IMR-90 (cell line): ENCODE measurements around the gene WEE2. TPM values are rescaled to one million over a fixed set of nuclear protein-coding genes. Genes with fewer than 3 reads are reported as not detected.

ENCODE experiments used
- ATAC-seq: fragments of 200-7000 bp; cut with Tn5 transposase; 2 replicates; pipeline ENCODE4 v1.9.1; 2020; ENCODE audit warnings: low read depth, mild to moderate bottlenecking, moderate library complexity
- Bru-seq: library from RNA; stranded (reverse); fragments of 400-500 nt; gene quantifications from one replicate; lab custom pipeline; 2021; lab: Mats Ljungman, UMichigan
- BruChase-seq, 2 experiments: library from RNA; stranded (reverse); fragments of 400-500 nt; gene quantifications; one replicate each; lab custom pipeline; 2021; lab: Mats Ljungman, UMichigan
- BruUV-seq: library from RNA; stranded (reverse); fragments of 400-500 nt; replicated peaks from 2 replicates; lab custom pipeline; 2021; lab: Mats Ljungman, UMichigan
- CTCF ChIA-PET: fragments of 300-600 bp; formaldehyde crosslinking; extraction: SDS; loops from one replicate; lab custom pipeline; 2021; ENCODE audit warnings: antibody characterized with exemption; lab: Yijun Ruan, JAX
- POLR2A ChIA-PET: fragments of 300-600 bp; sonication (Branson Sonifier 250); formaldehyde crosslinking; loops from one replicate; lab custom pipeline; 2022; ENCODE audit warnings: antibody characterized with exemption; ENCODE audit not compliant: unreplicated experiment; lab: Charles Lee
- DNase-seq: peaks from one replicate; pipeline ENCODE4 v3.0.0; 2013
- H2AFZ ChIP-seq: replicated peaks from 2 replicates; pipeline ENCODE3; 2013; ENCODE audit warnings: low read length, mild to moderate bottlenecking; ENCODE audit not compliant: poor library complexity
- H2AK5ac ChIP-seq: 2 replicates; pipeline ENCODE4 v1.6.1; 2013; ENCODE audit warnings: low read depth, low read length, inconsistent platforms
- H2AK9ac ChIP-seq: replicated peaks from 2 replicates; pipeline ENCODE3; 2013; ENCODE audit warnings: mild to moderate bottlenecking, low read depth, low read length, moderate library complexity; ENCODE audit not compliant: poor library complexity
- H2BK120ac ChIP-seq: 2 replicates; pipeline ENCODE4 v1.6.1; 2013; ENCODE audit warnings: low read depth, low read length, inconsistent platforms
- H2BK15ac ChIP-seq: 3 replicates; pipeline ENCODE4 v1.6.1; 2013; ENCODE audit warnings: low read depth, low read length, inconsistent platforms
- H2BK20ac ChIP-seq: 2 replicates; pipeline ENCODE4 v1.6.1; 2013; ENCODE audit warnings: low read depth, mild to moderate bottlenecking, inconsistent platforms, low read length, moderate library complexity
- H2BK5ac ChIP-seq: 2 replicates; pipeline ENCODE4 v1.6.1; 2013; ENCODE audit warnings: mild to moderate bottlenecking, low read depth, low read length, inconsistent platforms; ENCODE audit not compliant: poor library complexity, severe bottlenecking
- H3K14ac ChIP-seq: replicated peaks from 2 replicates; pipeline ENCODE4 v1.6.1; 2013; ENCODE audit warnings: low read depth, low read length, inconsistent platforms
- H3K18ac ChIP-seq: 2 replicates; pipeline ENCODE4 v1.6.1; 2013; ENCODE audit warnings: low read depth, low read length, control low read depth
- H3K23ac ChIP-seq: 2 replicates; pipeline ENCODE4 v1.6.1; 2013; ENCODE audit warnings: low read depth, low read length, inconsistent platforms
- H3K27ac ChIP-seq: 2 replicates; pipeline ENCODE4 v1.5.1; 2013; ENCODE audit warnings: mild to moderate bottlenecking, control low read depth, low read length; ENCODE audit not compliant: insufficient read depth
- H3K27me3 ChIP-seq: 2 replicates; pipeline ENCODE4 v1.6.1; 2013; ENCODE audit warnings: low read length; ENCODE audit not compliant: control insufficient read depth, insufficient read depth
- H3K36me3 ChIP-seq: 2 replicates; pipeline ENCODE4 v1.6.1; 2013; ENCODE audit warnings: low read length, mixed read lengths; ENCODE audit not compliant: control insufficient read depth, insufficient read depth
- H3K4ac ChIP-seq: 2 replicates; pipeline ENCODE4 v1.6.1; 2013; ENCODE audit warnings: low read depth, low read length, inconsistent platforms
- H3K4me1 ChIP-seq: 2 replicates; pipeline ENCODE4 v1.6.1; 2013; ENCODE audit warnings: low read length, mixed read lengths; ENCODE audit not compliant: control insufficient read depth, insufficient read depth
- H3K4me2 ChIP-seq: 2 replicates; pipeline ENCODE4 v1.6.1; 2013; ENCODE audit warnings: low read depth, mild to moderate bottlenecking, control low read depth, low read length, moderate library complexity
- H3K4me3 ChIP-seq: 2 replicates; pipeline ENCODE4 v1.5.1; 2013; ENCODE audit warnings: low read depth, mild to moderate bottlenecking, control low read depth, low read length, moderate library complexity; ENCODE audit not compliant: insufficient read depth
- H3K56ac ChIP-seq: 2 replicates; pipeline ENCODE4 v1.6.1; 2013; ENCODE audit warnings: low read length, inconsistent platforms; ENCODE audit not compliant: insufficient read depth; ENCODE audit errors: extremely low read depth
- H3K79me1 ChIP-seq, 2 experiments: 2 replicates each; pipeline ENCODE4 v1.6.1; 2013; ENCODE audit warnings: low read length in 2 of 2, inconsistent platforms in 1 of 2, low read depth in 1 of 2
- H3K9ac ChIP-seq: 2 replicates; pipeline ENCODE4 v1.6.1; 2013; ENCODE audit warnings: low read depth, low read length, control low read depth
- H3K9me1 ChIP-seq: 2 replicates; pipeline ENCODE4 v1.6.1; 2013; ENCODE audit warnings: low read length, inconsistent platforms; ENCODE audit not compliant: insufficient read depth
- H3K9me3 ChIP-seq: 2 replicates; pipeline ENCODE4 v1.6.1; 2013; ENCODE audit warnings: low read length; ENCODE audit not compliant: control insufficient read depth, insufficient read depth
- H4K20me1 ChIP-seq: 2 replicates; pipeline ENCODE4 v1.6.1; 2013; ENCODE audit warnings: low read length, inconsistent platforms; ENCODE audit not compliant: insufficient read depth
- H4K5ac ChIP-seq: 2 replicates; pipeline ENCODE4 v1.6.1; 2013; ENCODE audit warnings: mild to moderate bottlenecking, low read depth, low read length, control low read depth
- H4K8ac ChIP-seq, 2 experiments: 2 replicates each; pipeline ENCODE4 v1.6.1; 2013; ENCODE audit warnings: low read depth in 2 of 2, low read length in 2 of 2, control low read depth in 1 of 2, inconsistent platforms in 1 of 2
- H4K91ac ChIP-seq: 2 replicates; pipeline ENCODE4 v1.6.1; 2013; ENCODE audit warnings: low read depth, low read length, inconsistent platforms; ENCODE audit not compliant: insufficient read depth
- BHLHE40 ChIP-seq: fragments of 150-350 bp; IDR thresholded peaks from 2 replicates; pipeline ENCODE4 v1.6.1; 2016; ENCODE audit warnings: mild to moderate bottlenecking, low read depth, low read length
- CEBPB ChIP-seq: IDR thresholded peaks from 2 replicates; pipeline ENCODE4 v1.6.1; 2012; ENCODE audit warnings: low read depth, low read length, improper control_type of control experiment
- CHD1 ChIP-seq: IDR thresholded peaks from 2 replicates; pipeline ENCODE4 v1.6.1; 2012; ENCODE audit warnings: low read depth, low read length, improper control_type of control experiment
- CTCF ChIP-seq: conservative IDR thresholded peaks from 2 replicates; pipeline ENCODE4 v1.5.1; 2012; ENCODE audit warnings: mild to moderate bottlenecking, low read depth, low read length, improper control_type of control experiment
- MAFK ChIP-seq: IDR thresholded peaks from 2 replicates; pipeline ENCODE4 v1.6.1; 2012; ENCODE audit warnings: low read depth, low read length, improper control_type of control experiment
- MAZ ChIP-seq: IDR thresholded peaks from 2 replicates; pipeline ENCODE4 v1.6.1; 2012; ENCODE audit warnings: low read depth, mild to moderate bottlenecking, low read length, improper control_type of control experiment, moderate library complexity, borderline replicate concordance
- MXI1 ChIP-seq: IDR thresholded peaks from 2 replicates; pipeline ENCODE4 v1.6.1; 2012; ENCODE audit warnings: low read depth, mild to moderate bottlenecking, low read length, moderate library complexity, borderline replicate concordance
- NFE2L2 ChIP-seq: fragments of 150-350 bp; IDR thresholded peaks from 2 replicates; pipeline ENCODE4 v1.6.1; 2016; ENCODE audit warnings: low read depth, mild to moderate bottlenecking, low read length
- POLR2A ChIP-seq: IDR thresholded peaks from 2 replicates; pipeline ENCODE4 v1.6.1; 2012; ENCODE audit warnings: mild to moderate bottlenecking, low read depth, low read length
- RAD21 ChIP-seq: IDR thresholded peaks from 2 replicates; pipeline ENCODE4 v1.6.1; 2012; ENCODE audit warnings: low read length, improper control_type of control experiment
- RCOR1 ChIP-seq: IDR thresholded peaks from 2 replicates; pipeline ENCODE4 v1.6.1; 2012; ENCODE audit warnings: mild to moderate bottlenecking, low read length, improper control_type of control experiment; ENCODE audit not compliant: insufficient replicate concordance
- RFX5 ChIP-seq: IDR thresholded peaks from 2 replicates; pipeline ENCODE4 v1.8.0; 2012; ENCODE audit warnings: low read depth, mild to moderate bottlenecking, low read length, moderate library complexity
- SMC3 ChIP-seq: fragments of 150-350 bp; IDR thresholded peaks from 2 replicates; pipeline ENCODE4 v1.6.1; 2016; ENCODE audit warnings: low read depth, mild to moderate bottlenecking, antibody characterized with exemption, low read length, moderate library complexity
- WGBS, 2 experiments: methylation state at CpG; one replicate each; pipeline versions ENCODE4 v1.1.5 to v1.1.7; 2013; ENCODE audit warnings: missing lambda C conversion rate in 2 of 2; ENCODE audit not compliant: insufficient read length in 1 of 2; ENCODE audit errors: extremely low coverage in 2 of 2; 5-methylcytosine and 5-hydroxymethylcytosine counted together
- dilution Hi-C: fragments of 300-500 bp; cut with HindIII; formaldehyde crosslinking; loops from one replicate; pipeline ENCODE4 v1.14.3; 2018; ENCODE audit warnings: low sequenced_read_pairs; ENCODE audit not compliant: unreplicated experiment
- in situ Hi-C: fragments of 300-500 bp; cut with MboI; formaldehyde crosslinking; loops from 3 replicates; pipeline ENCODE4 v1.14.3; 2019; ENCODE audit warnings: low sequenced_read_pairs, inconsistent platforms, mixed read lengths
- intact Hi-C: fragments of 100-400 bp; cut with micrococcal nuclease; formaldehyde crosslinking; loops from 2 replicates; pipeline ENCODE4 v1.10.0; 2022
- long read RNA-seq: library from polyadenylated mRNA; unstranded; transcript quantifications from one replicate; pipeline ENCODE4 v2.0.0, GENCODE V29; 2021; ENCODE audit not compliant: unreplicated experiment
- polyA plus RNA-seq, 3 experiments: library from polyadenylated mRNA; depleted of rRNA; stranded (reverse); fragments of >200 nt; gene quantifications; 2 replicates each; pipeline ENCODE4 v1.2.3, GENCODE V29; 2012; ENCODE audit warnings: low replicate concordance in 1 of 3
- total RNA-seq: library from RNA; depleted of rRNA; stranded (reverse); fragments of >200 nt; gene quantifications from 2 replicates; pipeline ENCODE4 v1.2.3, GENCODE V29; 2012; rRNA removed
- TF ChIP-seq, protein P1 (sequence below): fragments of 150-350 bp; IDR thresholded peaks from 2 replicates; pipeline ENCODE4 v1.6.1; 2017; ENCODE audit warnings: mild to moderate bottlenecking, antibody characterized with exemption, low read length, low read depth
- TF ChIP-seq, protein P2 (sequence below): fragments of 150-350 bp; IDR thresholded peaks from 2 replicates; pipeline ENCODE4 v1.6.1; 2016; ENCODE audit warnings: low read depth, mild to moderate bottlenecking, low read length, moderate library complexity, borderline replicate concordance

WEE2 gene
- total RNA-seq (not detected in 2 replicates), polyA plus RNA-seq (2012; rRNA removed) (not detected in 2 replicates), Bru-seq, nascent RNA (percentile 4 among the genes with signal in this experiment), BruChase-seq, experiment 1, labeled RNA remaining after a 6-hour chase (percentile 9 among the genes with signal in this experiment), BruChase-seq, experiment 2, labeled RNA remaining after a 2-hour chase (percentile 4 among the genes with signal in this experiment)
- polyA plus RNA-seq (2012; cell fraction: cytosol; rRNA removed): not detected in 2 replicates
- polyA plus RNA-seq (2012; cell fraction: nucleus; rRNA removed; ENCODE audit: low replicate concordance): not detected in 2 replicates
- long read RNA-seq: 0 reads

DNA sequence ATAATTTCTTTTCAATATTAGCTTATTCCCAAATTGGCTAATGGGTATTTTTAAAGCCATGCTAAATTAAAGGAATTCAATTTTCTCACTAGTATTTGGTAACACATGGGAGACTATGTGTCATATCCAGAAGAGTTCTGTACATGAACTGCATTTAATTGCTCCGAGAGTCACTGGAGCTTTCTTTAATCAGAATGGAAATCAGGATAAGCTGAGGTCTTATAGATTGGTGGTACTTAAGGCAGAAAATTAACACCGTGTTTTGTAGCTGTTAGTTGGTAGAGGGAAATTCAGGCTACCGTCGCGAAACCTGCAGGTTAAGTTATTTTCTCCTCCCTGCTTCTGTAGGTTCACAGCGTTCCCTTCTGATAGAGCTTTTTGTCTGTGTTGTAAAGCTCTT, at the start of gene WEE2:
Gene WEE2 (plus strand): TSS at position 3 of the 400 bp plus-strand sequence. CDS start 406 bp downstream, outside the sequence.
- no peak within 1 kb of the TSS for H3K4me2 ChIP-seq
- ChIA-PET POLR2A (no interaction called here), CTCF (interaction anchor here (0.9 kb wide), 1 partner anchor 17 kb away, joined by 3 read pairs; no protein-coding TSS in a partner anchor)
- no peak within 1 kb of the TSS for H3K23ac ChIP-seq
- DNase-seq (no peak), ATAC-seq (no peak)
- no peaks in the 10 kb centered on the region for H3K79me1 ChIP-seq
- no peak within 1 kb of the TSS for H2AK9ac ChIP-seq
- BruUV-seq: no TSS peak
- H4K8ac ChIP-seq: no peak within 1 kb of the TSS
- H4K91ac ChIP-seq: no peak within 1 kb of the TSS
- no peak within 1 kb of the TSS for H3K4me3 ChIP-seq
- H3K56ac ChIP-seq: no peak within 1 kb of the TSS
- no peak within 1 kb of the TSS for H3K14ac ChIP-seq
- no peaks in the 10 kb centered on the region for H3K36me3 ChIP-seq
- H4K5ac ChIP-seq: no peak within 1 kb of the TSS
- no peaks in the 10 kb centered on the region; the same call in 1 of the 2 replicates for H3K4me1 ChIP-seq
- H3K9me3 ChIP-seq: no peaks in the 10 kb centered on the region
- dilution Hi-C loops: no loop called here
- H2BK15ac ChIP-seq: no peak within 1 kb of the TSS
- no peak within 1 kb of the TSS for H2BK5ac ChIP-seq
- H3K18ac ChIP-seq: no peak within 1 kb of the TSS
- no peak within 1 kb of the TSS for H3K4ac ChIP-seq
- intact Hi-C loops: loop anchor here (2.0 kb wide), 1 partner anchor 20 kb away; no protein-coding TSS in a partner anchor
- in situ Hi-C loops: no loop called here
- no peak within 1 kb of the TSS for H2AFZ ChIP-seq
- no peaks in the 10 kb centered on the region for H3K27me3 ChIP-seq
- H2BK120ac ChIP-seq: no peak within 1 kb of the TSS
- no peaks in the 10 kb centered on the region for H4K20me1 ChIP-seq
- H3K9me1 ChIP-seq: no peaks in the 10 kb centered on the region
- no peak within 1 kb of the TSS for H2BK20ac ChIP-seq
- 100% methylated on average over 1 of the region's 6 CpGs; no CpG with 5 or more reads in 1 of the 2 experiments for WGBS, 2 experiments
- no peak within 1 kb of the TSS for H3K27ac ChIP-seq
- H3K9ac ChIP-seq: no peak within 1 kb of the TSS
- no peak within 1 kb of the TSS for H2AK5ac ChIP-seq
- TF ChIP-seq RAD21: no peak
- TF ChIP-seq BHLHE40: no peak
- TF ChIP-seq, protein P1, sequence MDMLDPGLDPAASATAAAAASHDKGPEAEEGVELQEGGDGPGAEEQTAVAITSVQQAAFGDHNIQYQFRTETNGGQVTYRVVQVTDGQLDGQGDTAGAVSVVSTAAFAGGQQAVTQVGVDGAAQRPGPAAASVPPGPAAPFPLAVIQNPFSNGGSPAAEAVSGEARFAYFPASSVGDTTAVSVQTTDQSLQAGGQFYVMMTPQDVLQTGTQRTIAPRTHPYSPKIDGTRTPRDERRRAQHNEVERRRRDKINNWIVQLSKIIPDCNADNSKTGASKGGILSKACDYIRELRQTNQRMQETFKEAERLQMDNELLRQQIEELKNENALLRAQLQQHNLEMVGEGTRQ: no peak
- TF ChIP-seq MXI1: no peak
- TF ChIP-seq CEBPB: no peak
- no peak for TF ChIP-seq NFE2L2
- no peak for TF ChIP-seq SMC3
- TF ChIP-seq RCOR1: no peak
- no peak for TF ChIP-seq CHD1
- TF ChIP-seq MAZ: no peak
- no peak for TF ChIP-seq POLR2A
- TF ChIP-seq, protein P2, sequence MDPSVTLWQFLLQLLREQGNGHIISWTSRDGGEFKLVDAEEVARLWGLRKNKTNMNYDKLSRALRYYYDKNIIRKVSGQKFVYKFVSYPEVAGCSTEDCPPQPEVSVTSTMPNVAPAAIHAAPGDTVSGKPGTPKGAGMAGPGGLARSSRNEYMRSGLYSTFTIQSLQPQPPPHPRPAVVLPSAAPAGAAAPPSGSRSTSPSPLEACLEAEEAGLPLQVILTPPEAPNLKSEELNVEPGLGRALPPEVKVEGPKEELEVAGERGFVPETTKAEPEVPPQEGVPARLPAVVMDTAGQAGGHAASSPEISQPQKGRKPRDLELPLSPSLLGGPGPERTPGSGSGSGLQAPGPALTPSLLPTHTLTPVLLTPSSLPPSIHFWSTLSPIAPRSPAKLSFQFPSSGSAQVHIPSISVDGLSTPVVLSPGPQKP: no peak
- no peak for TF ChIP-seq MAFK
- TF ChIP-seq CTCF: no peak
- no peak for TF ChIP-seq RFX5
